ENCODE results near the gene BFAR.
"Not testable (repeated sequence)": the region's sequence is repeated elsewhere in the genome, so short reads cannot be mapped to it uniquely, and the experiment has no call there.

Gene BFAR

GRCh38 chr16:14636179-14636950, 3.6 kb downstream of the BFAR start:
- DNase-seq, result not testable (repeated sequence)

DNA sequence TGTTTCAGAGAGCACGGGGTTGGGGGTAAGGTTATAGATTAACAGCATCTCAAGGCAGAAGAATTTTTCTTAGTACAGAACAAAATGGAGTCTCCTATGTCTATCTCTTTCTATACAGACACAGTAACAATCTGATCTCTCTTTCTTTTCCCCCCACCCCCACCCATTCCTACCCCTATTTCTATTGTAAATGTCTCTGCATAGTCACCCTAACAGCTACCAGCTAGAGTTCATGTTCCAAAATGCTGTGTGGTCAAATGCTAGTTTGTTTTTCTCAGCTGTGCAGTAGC, 4.1 kb downstream of the BFAR start:
- DNase-seq, result not testable (repeated sequence)

GRCh38 chr16:14640538-14640937, 7.8 kb downstream of the BFAR start:
- DNase-seq, result no peak

DNA sequence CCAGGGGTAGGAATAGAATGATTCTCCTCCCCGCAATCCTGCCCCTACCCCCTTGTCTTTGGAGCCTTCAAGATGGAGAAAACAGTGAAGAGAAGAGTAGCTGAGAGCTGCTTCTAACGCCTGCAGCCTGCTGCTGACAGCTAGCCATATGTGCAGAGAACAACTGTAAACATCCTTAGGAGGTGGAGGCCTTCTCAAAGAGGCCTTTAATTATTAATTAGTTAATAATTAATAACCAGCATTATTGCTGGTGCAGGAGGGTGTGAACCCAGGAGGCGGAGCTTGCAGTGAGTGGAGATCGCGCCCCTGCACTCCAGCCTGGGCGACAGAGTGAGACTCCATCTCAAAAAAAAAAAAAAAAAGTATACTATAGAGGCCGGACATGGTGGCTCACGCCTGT, 8.5 kb downstream of the BFAR start:
- no peak for DNase-seq

DNA sequence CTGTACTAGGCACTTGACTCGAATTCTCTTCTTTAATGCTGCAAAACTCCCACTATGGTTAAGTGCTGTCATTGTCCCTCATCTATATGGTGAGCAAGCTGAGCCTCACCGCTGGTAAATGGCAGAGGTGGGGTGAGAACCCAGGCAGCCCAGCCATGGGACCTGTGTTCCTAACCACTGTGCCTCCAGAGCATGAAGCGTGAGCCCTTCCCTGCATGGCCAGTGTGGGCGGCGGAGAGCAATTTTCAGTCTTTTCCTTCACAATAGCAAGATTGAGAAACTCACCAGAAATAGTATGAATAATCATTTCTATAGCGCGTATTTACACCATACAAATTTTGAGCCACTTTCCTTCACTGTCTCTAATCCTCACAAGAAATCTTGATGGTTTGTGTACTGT, 9.2 kb downstream of the BFAR start:
- no peak for DNase-seq

- no peak for DNase-seq
Measured at GRCh38 chr16:14649816-14650215, 17.1 kb downstream of the BFAR start.

DNA sequence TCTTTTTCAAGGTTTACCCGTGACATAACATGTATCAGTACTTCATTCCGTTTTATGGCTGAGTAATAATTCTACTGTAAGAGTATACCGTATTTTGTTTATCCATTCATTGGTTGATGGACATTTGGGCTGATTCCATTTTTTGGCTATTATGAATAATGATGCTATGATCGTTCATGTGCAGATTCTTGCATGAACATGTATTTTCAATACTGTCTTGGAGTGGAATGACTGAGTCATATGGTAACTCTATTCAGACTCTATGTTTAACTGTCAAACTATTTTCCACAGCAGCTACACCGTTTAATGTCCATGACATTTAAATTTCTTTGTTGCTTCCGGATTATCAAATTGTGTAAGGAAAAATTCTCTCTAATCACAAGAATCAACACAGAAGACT, 17.9 kb downstream of the BFAR start:
- no peak for DNase-seq

DNA sequence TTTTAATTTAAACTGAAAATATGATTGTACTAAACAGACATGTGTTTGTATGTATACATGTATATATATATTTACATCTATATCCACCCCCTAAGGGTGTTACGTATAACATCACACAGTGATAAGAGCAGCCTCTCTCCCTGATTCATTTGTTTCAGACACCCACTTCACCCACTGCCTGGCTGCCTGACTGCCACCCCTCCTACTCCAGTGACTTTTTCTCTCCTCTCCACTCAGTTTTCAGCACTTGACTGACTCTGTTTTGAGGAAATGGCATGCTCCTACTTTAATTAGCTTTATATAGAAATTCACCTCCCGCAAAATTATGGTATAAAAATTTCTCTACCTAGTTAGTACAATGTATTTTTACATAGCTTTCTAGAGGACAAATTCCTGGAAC, 20.0 kb downstream of the BFAR start:
- no peak for DNase-seq

GRCh38 chr16:14658063-14658462, 25.3 kb downstream of the BFAR start:
- no peak for DNase-seq

DNA sequence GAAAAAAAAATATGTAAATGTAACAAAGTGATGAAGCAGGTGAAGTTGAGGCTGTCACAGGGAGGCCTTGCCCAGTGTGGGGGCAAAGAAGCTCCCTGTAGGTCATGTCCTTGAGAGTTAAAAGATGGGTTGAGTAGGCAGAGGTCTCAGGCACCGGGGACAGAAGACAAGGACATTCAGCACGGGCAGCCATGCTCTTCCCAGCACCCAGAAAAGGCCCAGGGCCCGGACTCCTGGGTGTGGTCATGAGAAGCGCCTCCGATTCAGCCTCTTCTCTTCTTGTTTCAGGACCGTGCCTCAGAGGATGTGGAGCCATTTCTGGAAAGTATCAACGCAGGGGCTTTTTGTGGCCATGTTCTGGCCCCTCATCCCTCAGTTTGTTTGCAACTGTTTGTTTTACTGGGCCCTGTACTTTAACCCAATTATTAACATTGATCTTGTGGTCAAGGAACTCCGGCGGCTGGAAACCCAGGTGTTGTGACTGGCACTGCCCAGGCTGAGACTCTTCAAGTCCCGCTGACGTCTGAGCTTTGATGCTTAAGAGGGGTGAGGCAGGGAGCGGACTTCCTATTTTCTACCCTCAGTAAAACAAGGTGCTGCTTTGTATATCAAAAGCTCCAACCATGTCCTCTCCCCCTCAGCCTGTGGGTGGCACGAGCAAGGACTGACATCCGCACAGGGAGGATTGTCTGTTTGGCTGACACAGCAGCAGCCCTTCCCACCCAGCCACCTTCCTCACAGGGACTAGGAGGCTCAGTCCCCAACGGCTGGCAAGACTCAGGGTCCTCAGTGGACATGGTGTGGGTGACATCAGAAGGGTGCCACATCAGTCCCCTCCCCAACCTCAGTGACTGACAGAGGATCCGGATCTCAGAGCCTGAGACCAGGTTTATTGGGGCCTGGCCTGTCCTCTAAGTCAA, 34.9 kb downstream of the BFAR start:
- DNase-seq, result no peak

DNA sequence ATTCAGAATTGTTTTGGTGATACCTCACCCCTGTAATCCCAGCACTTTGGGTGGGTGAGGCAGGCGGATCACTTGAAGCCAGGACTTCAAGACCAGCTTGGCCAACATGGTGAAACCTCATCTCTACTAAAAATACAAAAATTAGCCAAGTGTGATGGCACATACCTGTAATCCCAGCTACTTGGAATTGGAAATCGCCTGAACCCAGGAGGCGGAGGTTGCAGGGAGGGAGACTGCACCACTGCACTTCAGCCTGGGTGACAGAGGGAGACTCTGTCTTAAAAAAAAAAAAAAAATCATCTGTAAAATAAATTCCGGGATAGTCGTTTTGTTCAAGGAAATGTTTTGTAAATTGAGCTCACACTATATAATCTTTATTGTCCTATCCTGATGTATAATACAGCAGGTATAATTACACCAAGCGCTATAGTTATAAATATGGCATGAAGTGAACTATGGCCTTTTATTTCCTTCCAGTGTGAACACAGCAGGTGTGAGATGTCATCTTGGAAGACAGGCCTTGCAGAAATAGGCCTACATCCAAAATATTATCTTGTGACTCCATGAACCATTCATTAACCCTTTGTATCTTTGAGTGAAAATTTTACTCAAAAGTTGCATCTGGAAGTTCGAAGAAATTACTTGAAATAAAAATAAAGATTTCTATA, 35.9 kb downstream of the BFAR start:
- DNase-seq, result no peak

DNA sequence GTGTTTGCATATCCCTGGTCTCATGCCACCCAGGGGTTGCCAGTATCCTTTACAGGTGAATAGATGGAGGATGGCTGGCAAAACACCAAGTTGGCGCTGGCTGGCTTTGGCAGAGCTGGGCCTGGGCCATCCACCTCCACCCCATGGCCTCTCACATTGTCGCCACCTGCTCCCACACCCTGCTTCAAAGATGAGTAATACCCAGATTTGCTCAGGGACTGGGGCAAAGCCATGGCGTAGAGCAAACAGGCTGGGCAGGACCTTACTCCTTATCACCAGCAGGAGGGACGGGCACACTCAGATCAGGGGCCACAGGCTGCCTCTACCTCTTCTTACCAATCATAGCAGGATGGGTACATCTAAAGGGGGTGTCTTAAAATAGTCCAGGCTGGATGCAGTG, 37.0 kb downstream of the BFAR start:
- DNase-seq, result no peak

DNA sequence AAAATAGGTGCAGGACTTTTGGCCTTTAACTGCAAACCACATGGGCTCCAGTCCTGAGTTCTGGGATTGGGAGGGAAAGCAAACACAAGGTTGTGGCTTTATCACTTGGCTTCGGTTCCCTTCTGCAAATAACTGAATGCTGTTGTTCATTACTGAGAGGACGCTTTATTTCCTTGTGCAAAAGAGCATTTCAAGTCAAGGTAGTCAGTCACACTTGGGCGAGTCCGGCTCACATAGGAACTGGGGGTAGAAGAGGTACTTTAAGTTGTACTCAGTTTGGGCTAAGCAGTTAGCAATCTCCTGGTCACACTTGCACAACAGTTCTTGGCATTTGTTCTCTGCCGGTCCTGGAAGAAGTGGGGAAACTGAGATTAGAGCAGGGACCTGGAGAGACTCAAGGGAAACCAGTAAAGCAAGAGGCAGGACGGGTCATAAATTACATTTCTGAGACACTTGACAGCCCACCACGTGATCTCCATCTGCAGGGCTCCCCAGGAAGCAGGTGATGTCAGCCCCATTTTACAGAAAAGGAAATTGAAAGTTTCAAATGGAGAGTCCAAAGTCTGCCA, 39.7 kb downstream of the BFAR start:
- DNase-seq, result no peak

DNA sequence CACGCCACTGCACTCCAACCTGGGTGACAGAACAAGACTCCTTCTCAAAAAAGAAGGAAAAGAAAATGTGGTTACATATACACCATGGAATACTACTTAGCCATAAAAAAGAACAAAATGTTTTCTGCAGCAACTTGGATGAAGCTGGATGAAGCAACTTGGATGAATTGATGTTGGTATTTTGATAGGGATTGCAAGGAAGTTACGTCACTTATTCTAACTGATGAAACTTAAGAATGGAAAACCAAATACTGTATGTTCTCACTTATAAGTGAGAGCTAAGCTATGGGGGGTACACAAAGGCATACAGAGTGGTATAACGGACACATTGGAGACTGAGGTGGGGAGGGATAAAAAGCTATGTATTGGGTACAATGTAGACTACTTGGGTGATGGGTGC, 43.9 kb downstream of the BFAR start:
- DNase-seq, result no peak

- DNase-seq, result no peak
Measured at GRCh38 chr16:14677627-14678026, 44.9 kb downstream of the BFAR start.

DNA sequence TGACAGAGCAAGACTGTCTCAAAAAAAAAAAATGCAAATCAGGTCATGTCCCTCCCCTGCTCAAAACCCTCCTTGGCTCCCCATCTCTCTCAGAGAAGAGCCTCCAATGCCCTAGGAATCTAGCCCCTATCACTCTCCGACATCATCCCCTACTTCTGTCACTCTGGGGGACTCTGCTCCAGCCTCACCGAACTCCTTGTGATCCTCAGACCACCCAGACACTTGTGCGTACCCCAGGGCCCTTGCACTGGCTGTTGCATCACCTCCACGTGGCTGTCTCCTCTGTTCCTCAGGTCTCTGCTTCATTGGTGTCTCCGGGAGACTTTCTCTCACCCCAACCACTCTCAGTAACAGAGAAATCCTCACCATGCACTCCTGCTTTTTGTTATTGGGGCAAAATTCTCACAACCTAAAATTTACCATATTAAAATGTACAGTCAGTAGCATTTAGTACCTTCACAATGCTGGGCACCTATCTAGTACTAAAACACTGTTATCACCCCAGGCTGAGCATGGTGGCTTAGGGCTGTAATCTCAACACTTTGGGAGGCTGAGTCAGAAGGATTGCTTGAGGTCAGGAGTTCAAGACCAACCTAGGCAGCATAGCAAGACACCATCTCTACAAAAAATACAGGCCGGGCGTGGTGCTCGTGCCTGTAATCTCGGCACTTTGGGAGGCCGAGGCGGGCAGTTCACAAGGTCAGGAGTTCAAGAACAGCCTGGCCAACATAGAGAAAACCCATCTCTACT, 46.2 kb downstream of the BFAR start:
- no peak for DNase-seq

DNA sequence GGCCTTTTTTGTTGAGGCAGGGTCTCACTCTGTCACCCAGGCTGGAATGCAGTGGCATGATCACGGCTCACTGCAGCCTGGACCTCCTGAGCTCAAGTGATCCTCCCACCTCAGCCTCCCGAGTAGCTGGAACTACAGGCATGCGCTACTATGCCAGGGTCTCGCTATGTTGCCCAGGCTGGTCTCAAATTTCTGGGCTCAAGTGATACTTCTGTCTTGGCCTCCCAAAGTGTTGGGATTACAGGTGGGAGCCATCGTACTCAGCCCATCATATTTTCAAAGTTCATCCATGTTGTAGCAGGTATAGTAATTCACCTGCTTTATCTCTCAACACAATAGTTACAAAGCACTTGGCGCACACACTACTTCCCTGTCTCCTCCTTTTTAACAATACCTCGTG, 47.6 kb downstream of the BFAR start:
- not testable (repeated sequence) for DNase-seq

GRCh38 chr16:14681115-14681514, 48.4 kb downstream of the BFAR start:
- DNase-seq, result no peak

DNA sequence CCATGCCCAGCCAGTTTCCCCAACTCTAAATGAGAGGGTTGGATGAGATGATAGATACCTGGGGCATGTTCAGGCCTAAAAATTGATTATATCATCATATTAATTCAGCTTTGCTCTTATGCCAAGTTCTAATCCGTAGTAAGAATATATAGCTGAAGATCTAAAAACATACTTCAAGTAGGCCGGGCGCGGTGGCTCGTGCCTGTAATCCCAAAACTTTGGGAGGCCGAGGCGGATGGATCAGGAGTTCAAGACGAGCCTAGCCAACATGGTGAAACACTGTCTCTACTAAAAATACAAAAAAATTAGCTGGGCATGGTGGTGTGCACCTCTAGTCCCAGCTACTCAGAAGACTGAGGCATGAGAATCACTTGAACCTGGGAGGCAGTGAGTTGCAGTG, 49.4 kb downstream of the BFAR start:
- DNase-seq, result no peak

GRCh38 chr16:14685870-14686793, 53.4 kb downstream of the BFAR start:
- DNase-seq, result not testable (repeated sequence)

DNA sequence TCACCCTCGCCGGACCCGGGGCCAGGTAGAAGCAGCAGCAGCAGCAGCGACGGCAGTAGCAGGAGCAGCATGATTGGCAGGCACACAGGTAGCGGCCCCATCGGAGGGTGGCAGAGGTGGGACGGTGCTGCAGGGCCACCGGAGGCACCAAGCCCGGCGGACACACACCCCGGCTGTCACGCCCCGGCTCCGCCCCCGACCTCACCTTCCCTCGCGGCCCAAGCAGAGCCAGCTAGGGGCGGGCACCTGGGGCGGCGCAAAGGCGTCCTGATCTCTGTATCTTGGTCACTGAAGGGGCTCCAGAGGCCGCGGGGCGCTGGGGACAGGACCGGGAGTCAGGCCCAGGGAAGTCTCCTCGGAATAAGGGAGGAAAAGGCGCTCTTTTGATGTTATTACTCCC, 61.4 kb downstream of the BFAR start, which contains the start of gene PLA2G10:
PLA2G10 (minus strand) TSS at position 180 of the 400 bp plus-strand sequence; CDS start at position 101, 79 bp downstream.
- DNase-seq, result not testable (repeated sequence)
